Panc1 (cell line): ENCODE data around the gene PLCXD1. TPM values are rescaled to one million over a fixed set of nuclear protein-coding genes. Genes with fewer than 3 reads are reported as not detected.

Experiments
- ATAC-seq: fragments of 200-7000 bp; cut with Tn5 transposase; 2 replicates; pipeline ENCODE4 v1.9.1; 2020; ENCODE audit warnings: mild to moderate bottlenecking, moderate library complexity
- BruUV-seq: library from RNA; stranded (reverse); fragments of 400-500 nt; replicated peaks from 2 replicates; lab custom pipeline; 2021; lab: Mats Ljungman, UMichigan
- CTCF ChIA-PET: fragments of 300-600 bp; sonication (Branson Sonifier 250); formaldehyde crosslinking; loops from one replicate; lab custom pipeline; 2022; ENCODE audit warnings: antibody characterized with exemption; lab: Charles Lee
- POLR2A ChIA-PET: fragments of 300-600 bp; sonication (Branson Sonifier 250); formaldehyde crosslinking; loops from one replicate; lab custom pipeline; 2022; ENCODE audit warnings: antibody characterized with exemption; lab: Charles Lee
- DNase-seq: peaks from one replicate; pipeline ENCODE4 v3.0.0-alpha.2; 2010; ENCODE audit warnings: low read depth, low spot score
- H3K27ac ChIP-seq: 2 replicates; pipeline ENCODE4 v1.5.1; 2011; ENCODE audit warnings: mild to moderate bottlenecking, low read length, inconsistent platforms
- H3K27me3 ChIP-seq: fragments of 200-500 bp; sonication (Bioruptor generic); 2 replicates; pipeline ENCODE4 v1.6.0; 2014; ENCODE audit warnings: low read length, inconsistent platforms; ENCODE audit not compliant: control insufficient read depth, insufficient read depth
- H3K36me3 ChIP-seq: fragments of 200-500 bp; sonication (Bioruptor generic); 2 replicates; pipeline ENCODE4 v1.5.1; 2014; ENCODE audit warnings: inconsistent platforms, mild to moderate bottlenecking, low read length, moderate library complexity; ENCODE audit not compliant: control insufficient read depth, insufficient read depth
- H3K4me1 ChIP-seq: 2 replicates; pipeline ENCODE4 v1.5.1; 2011; ENCODE audit warnings: inconsistent platforms, mild to moderate bottlenecking, low read length, moderate library complexity; ENCODE audit not compliant: control insufficient read depth, insufficient read depth
- H3K4me3 ChIP-seq, 2 experiments: 2 replicates each; pipeline ENCODE4 v1.5.1; 2011 to 2012; ENCODE audit warnings: low read depth in 2 of 2, low read length in 2 of 2, mild to moderate bottlenecking in 2 of 2, inconsistent platforms in 1 of 2, moderate library complexity in 1 of 2
- H3K9me3 ChIP-seq: fragments of 200-500 bp; sonication (Bioruptor generic); 2 replicates; pipeline ENCODE4 v1.5.1; 2014; ENCODE audit warnings: low read depth, mild to moderate bottlenecking, inconsistent platforms, low read length, moderate library complexity; ENCODE audit not compliant: control insufficient read depth, insufficient read depth
- POLR2AphosphoS5 ChIP-seq: IDR thresholded peaks from 2 replicates; pipeline ENCODE4 v1.6.1; 2012; ENCODE audit warnings: mild to moderate bottlenecking, low read depth, low read length, moderate library complexity
- SIN3A ChIP-seq: IDR thresholded peaks from 2 replicates; pipeline ENCODE4 v1.6.1; 2012; ENCODE audit warnings: low read depth, mild to moderate bottlenecking, low read length, moderate library complexity, borderline replicate concordance; ENCODE audit not compliant: insufficient read depth
- TCF7L2 ChIP-seq: IDR thresholded peaks from 2 replicates; pipeline ENCODE4 v1.6.1; 2011; ENCODE audit warnings: mild to moderate bottlenecking, low read depth, low read length, inconsistent platforms
- in situ Hi-C: cut with HindIII; loops from 2 replicates; pipeline ENCODE4 v1.10.0; 2016; ENCODE audit warnings: low sequenced_read_pairs, low pct_unique_long_range_greater_than_20kb
- intact Hi-C: fragments of 100-400 bp; cut with micrococcal nuclease; formaldehyde crosslinking; loops from one replicate; pipeline ENCODE4 v1.10.0; 2022; ENCODE audit not compliant: unreplicated experiment
- total RNA-seq: library from RNA; stranded (reverse); gene quantifications from one replicate; pipeline ENCODE4 v1.2.1, GENCODE V29; 2021; ENCODE audit not compliant: unreplicated experiment
- TF ChIP-seq, protein P1 (sequence below), 2 experiments: IDR thresholded peaks; 2 replicates each; pipeline ENCODE4 v1.6.1; 2011 to 2012; ENCODE audit warnings: low read depth in 2 of 2, control low read depth in 1 of 2, low read length in 1 of 2, mild to moderate bottlenecking in 1 of 2, moderate library complexity in 1 of 2; ENCODE audit not compliant: insufficient read depth in 1 of 2
- TF ChIP-seq, protein P2 (sequence below): fragments of 450-650 bp; IDR thresholded peaks from 2 replicates; pipeline ENCODE4 v1.5.1; 2017; ENCODE audit warnings: mild to moderate bottlenecking

Gene PLCXD1
- total RNA-seq, 1 experiment from 2014 or later: 54.9 TPM

DNA sequence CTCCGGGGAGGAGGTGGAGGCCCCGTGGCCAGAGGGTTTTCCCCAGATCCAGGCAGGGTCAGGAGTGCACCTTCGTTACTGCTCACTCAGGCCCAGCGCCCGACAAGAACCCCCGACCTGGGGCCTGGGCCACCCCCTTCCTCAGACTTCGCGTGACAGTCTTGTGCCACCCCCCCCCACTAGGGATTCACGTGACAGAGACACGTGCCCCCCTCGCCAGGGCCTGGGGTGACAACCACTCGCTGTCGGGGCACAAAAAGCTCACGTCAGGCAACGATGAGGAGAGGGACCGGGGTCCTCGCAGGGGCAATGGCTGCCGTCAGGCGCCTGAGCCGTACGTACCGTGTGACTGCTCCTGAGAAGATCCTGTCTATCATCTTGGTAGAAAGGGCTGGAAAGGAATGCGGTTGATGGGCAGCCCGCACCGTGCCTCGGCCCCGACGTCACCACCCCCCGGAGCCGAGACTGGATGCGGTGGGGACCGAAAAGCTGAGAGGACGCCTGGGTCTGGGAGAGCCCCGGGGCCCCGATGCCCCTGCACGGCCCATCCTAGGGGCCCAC, 60.4 kb downstream of the PLCXD1 start:
- H3K9me3 ChIP-seq: no peaks in the 10 kb centered on the region
- H3K4me1 ChIP-seq: no peaks in the 10 kb centered on the region
- no TSS peak for BruUV-seq
- no peak for DNase-seq
- H3K36me3 ChIP-seq: no peaks in the 10 kb centered on the region
- TF ChIP-seq SIN3A (no peak), POLR2AphosphoS5 (no peak), TCF7L2 (no peak)
- TF ChIP-seq, protein P1, sequence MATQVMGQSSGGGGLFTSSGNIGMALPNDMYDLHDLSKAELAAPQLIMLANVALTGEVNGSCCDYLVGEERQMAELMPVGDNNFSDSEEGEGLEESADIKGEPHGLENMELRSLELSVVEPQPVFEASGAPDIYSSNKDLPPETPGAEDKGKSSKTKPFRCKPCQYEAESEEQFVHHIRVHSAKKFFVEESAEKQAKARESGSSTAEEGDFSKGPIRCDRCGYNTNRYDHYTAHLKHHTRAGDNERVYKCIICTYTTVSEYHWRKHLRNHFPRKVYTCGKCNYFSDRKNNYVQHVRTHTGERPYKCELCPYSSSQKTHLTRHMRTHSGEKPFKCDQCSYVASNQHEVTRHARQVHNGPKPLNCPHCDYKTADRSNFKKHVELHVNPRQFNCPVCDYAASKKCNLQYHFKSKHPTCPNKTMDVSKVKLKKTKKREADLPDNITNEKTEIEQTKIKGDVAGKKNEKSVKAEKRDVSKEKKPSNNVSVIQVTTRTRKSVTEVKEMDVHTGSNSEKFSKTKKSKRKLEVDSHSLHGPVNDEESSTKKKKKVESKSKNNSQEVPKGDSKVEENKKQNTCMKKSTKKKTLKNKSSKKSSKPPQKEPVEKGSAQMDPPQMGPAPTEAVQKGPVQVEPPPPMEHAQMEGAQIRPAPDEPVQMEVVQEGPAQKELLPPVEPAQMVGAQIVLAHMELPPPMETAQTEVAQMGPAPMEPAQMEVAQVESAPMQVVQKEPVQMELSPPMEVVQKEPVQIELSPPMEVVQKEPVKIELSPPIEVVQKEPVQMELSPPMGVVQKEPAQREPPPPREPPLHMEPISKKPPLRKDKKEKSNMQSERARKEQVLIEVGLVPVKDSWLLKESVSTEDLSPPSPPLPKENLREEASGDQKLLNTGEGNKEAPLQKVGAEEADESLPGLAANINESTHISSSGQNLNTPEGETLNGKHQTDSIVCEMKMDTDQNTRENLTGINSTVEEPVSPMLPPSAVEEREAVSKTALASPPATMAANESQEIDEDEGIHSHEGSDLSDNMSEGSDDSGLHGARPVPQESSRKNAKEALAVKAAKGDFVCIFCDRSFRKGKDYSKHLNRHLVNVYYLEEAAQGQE (IDR thresholded peaks at IDR 0.05; ENCODE audit: insufficient read depth in 1 of 2, low read depth in 2 of 2, low read length in 1 of 2): no peak
- TF ChIP-seq, protein P2, sequence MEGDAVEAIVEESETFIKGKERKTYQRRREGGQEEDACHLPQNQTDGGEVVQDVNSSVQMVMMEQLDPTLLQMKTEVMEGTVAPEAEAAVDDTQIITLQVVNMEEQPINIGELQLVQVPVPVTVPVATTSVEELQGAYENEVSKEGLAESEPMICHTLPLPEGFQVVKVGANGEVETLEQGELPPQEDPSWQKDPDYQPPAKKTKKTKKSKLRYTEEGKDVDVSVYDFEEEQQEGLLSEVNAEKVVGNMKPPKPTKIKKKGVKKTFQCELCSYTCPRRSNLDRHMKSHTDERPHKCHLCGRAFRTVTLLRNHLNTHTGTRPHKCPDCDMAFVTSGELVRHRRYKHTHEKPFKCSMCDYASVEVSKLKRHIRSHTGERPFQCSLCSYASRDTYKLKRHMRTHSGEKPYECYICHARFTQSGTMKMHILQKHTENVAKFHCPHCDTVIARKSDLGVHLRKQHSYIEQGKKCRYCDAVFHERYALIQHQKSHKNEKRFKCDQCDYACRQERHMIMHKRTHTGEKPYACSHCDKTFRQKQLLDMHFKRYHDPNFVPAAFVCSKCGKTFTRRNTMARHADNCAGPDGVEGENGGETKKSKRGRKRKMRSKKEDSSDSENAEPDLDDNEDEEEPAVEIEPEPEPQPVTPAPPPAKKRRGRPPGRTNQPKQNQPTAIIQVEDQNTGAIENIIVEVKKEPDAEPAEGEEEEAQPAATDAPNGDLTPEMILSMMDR: no peak
- intact Hi-C loops (no loop called here), in situ Hi-C loops (no loop called here)
- ChIA-PET POLR2A (no interaction called here), CTCF (no interaction called here)
- no peak overlapping the region for H3K27ac ChIP-seq
- ATAC-seq: no peak
- no peak overlapping the region for H3K4me3 ChIP-seq
- no peaks in the 10 kb centered on the region for H3K27me3 ChIP-seq

- POLR2A ChIA-PET: no interaction called here
- no peaks in the 10 kb centered on the region for H3K4me1 ChIP-seq
- no peaks in the 10 kb centered on the region for H3K36me3 ChIP-seq
- TF ChIP-seq, protein P2: no peak
- TF ChIP-seq POLR2AphosphoS5: no peak
- TF ChIP-seq, protein P1 (IDR thresholded peaks at IDR 0.05; ENCODE audit: insufficient read depth in 1 of 2, low read depth in 2 of 2, low read length in 1 of 2): no peak
- TF ChIP-seq TCF7L2: no peak
- no peak for TF ChIP-seq SIN3A
- CTCF ChIA-PET: no interaction called here
- intact Hi-C loops (no loop called here), in situ Hi-C loops (no loop called here)
- no peak for ATAC-seq
- no peaks in the 10 kb centered on the region for H3K27me3 ChIP-seq
- no peak for DNase-seq
- BruUV-seq: no TSS peak
- H3K9me3 ChIP-seq: no peaks in the 10 kb centered on the region
- H3K4me3 ChIP-seq: no peak overlapping the region
- H3K27ac ChIP-seq: no peak overlapping the region
Measured at GRCh38 chrX:344371-344901, 63.3 kb downstream of the PLCXD1 start.
